A549 (cell line): ENCODE measurements around the gene LPAR1.
"Not testable (repeated sequence)": the region's sequence is repeated elsewhere in the genome, so short reads cannot be mapped to it uniquely, and the experiment has no call there.

Experiments
- CTCF ChIP-seq: fragments of >200 bp; sonication (Bioruptor Twin); formaldehyde crosslinking; IDR thresholded peaks from 3 replicates; pipeline ENCODE4 v1.5.1; 2016
- EHMT2 ChIP-seq: fragments of 200-600 bp; sonication (generic); IDR thresholded peaks from 2 replicates; pipeline ENCODE4 v1.6.1; 2016; ENCODE audit warnings: antibody characterized with exemption, low read depth, mild to moderate bottlenecking, moderate library complexity
- EP300 ChIP-seq, 2 experiments: fragments of >200 bp; sonication (Bioruptor Twin); formaldehyde crosslinking; IDR thresholded peaks; 2 replicates in 1 of 2; 3 replicates in 1 of 2; pipeline ENCODE4 v1.6.1; 2016 to 2017
- GATA3 ChIP-seq: IDR thresholded peaks from 2 replicates; pipeline ENCODE4 v1.6.1; 2012; ENCODE audit warnings: borderline replicate concordance
- HDAC2 ChIP-seq: fragments of 200-600 bp; sonication (generic); IDR thresholded peaks from 2 replicates; pipeline ENCODE4 v1.6.1; 2016
- HOXA7 ChIP-seq: fragments of 250-450 bp; sonication (Bioruptor Pico); IDR thresholded peaks from 2 replicates; pipeline ENCODE4 v1.5.0; 2020; ENCODE audit warnings: mild to moderate bottlenecking, moderate library complexity
- MAX ChIP-seq: IDR thresholded peaks from 2 replicates; pipeline ENCODE4 v1.6.1; 2012
- POLR2A ChIP-seq: IDR thresholded peaks from 2 replicates; pipeline ENCODE4 v1.6.1; 2012; ENCODE audit warnings: mild to moderate bottlenecking, low read length
- USF2 ChIP-seq: fragments of 450-650 bp; IDR thresholded peaks from 2 replicates; pipeline ENCODE4 v1.6.1; 2014; ENCODE audit warnings: antibody characterized with exemption

GRCh38 chr9:110861370-110862110, 176.7 kb downstream of the LPAR1 start:
- not testable (repeated sequence) for TF ChIP-seq EHMT2; CTCF; MAX; GATA3; POLR2A; EP300 (IDR thresholded peaks at IDR 0.05); USF2; HDAC2; HOXA7 (CRISPR knock-in tag)
